ENCODE data around the gene CARMIL1.
A peak's percentile ranks its signal among the peaks of the same experiment; 100 is the strongest.

The CARMIL1 gene

DNA sequence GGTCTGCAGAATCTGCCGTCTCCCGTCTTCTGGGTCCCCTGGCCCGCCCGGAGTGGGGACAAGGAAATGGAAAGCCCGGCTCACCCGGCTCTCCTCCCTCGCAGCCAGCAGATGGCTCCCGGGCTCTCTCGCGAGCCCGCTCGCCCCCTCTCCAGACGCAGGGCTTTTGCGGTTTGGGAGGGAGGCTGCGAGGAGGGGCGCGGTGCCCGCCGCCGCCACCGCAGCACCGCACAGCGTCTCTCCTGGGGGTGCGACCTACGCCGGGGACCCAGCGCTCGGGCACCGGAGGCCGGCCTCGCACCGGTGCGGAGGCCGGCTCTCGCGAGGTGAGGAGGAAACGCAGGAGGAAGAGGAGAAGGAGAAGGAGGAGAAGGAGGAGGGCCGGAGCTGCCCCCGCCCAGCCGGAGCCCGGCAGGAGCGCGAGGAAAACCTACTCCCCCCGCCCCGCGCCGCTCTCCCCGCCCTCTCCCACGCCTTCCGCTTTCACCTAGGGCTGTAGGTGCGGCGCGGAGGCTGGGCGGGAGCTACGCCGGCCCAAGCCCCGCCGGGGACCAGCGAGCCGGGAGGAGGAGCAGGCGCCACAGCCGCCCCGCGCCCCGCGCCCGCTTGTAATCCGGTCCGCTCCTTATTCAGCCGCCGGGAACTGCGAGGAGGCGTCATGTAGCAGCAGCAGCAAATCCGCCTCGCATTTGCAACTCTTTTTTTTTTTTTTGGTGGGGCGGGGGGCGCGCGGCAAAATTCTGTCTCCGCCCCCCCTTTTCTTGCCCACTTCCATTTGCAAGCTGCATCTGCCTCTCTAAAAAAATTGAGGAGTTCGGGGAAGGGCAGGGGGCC is at the start of gene CARMIL1:
TSS of gene CARMIL1 (plus strand) at position 461 of the 834 bp plus-strand sequence. CDS start 422 bp downstream, outside the sequence.
- DNase-seq, result peak; percentile 76

DNA sequence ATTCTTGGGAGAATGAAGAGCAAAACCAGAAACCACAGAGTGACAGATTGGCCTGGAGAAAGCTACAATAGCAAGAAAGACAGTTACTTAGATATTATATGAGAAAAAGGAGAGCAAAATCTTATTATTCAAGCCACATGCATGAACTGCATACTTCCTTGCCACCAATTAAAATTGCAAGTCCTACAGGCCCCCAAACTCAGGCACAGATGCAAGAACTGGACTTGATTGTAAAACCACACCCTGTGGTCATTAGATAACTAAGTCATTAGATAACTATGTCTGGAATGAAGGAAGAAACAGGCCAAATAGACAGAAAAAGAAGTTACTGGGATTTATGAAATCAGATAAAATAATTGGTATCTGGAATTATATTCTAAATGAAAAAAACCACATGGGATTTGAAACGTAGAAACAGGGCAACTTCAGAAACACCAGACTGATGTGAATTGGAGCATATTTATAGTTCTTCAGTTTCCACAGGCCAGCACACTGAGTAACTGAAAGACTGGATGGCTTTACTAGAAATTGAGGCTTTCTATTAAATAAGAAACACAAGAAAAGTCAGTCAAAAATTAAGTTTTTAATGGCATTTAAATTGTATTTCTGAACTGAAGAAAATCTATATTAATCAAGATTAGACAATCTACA is 49.4 kb upstream of the CARMIL1 start:
- DNase-seq, result no peak

DNA sequence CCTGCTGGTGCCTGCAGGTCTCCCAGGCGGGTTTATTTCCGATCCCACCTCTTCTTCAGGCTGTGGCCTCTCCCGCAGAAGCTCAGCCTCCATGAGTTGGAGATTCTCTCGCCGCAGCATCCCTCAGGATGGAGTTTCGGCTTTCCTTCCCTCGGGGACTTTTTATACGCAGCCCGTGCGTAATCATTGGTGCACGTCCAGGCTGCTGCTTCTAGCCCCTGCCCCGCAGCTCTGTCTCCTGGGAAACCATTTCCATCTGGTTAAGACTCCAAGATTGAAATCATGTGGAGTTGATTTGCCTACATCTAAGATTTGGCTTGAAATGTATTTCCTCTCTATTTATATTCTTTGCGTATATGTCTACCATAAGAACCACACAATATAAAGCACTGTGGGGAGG is 46.7 kb upstream of the CARMIL1 start:
- DNase-seq, result no peak

DNA sequence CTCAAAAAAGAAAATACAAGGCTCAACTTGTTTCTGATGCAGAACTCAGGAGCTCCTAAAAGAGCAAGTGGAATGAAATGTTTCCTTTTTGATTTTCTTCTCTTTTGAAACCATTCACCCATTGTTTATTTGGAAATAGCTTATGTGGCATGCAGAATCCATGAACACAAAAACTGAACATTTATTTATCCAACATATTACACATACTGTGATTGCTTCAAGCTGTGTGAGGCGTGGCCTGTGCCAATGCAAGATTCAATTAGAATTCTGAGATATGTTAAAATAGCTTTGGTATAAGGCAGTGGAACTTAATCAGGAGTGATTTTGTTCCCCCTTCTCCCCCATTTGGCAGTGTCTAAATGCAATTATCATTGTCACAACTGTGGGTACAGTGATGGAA is 45.9 kb upstream of the CARMIL1 start:
- DNase-seq, result no peak

DNA sequence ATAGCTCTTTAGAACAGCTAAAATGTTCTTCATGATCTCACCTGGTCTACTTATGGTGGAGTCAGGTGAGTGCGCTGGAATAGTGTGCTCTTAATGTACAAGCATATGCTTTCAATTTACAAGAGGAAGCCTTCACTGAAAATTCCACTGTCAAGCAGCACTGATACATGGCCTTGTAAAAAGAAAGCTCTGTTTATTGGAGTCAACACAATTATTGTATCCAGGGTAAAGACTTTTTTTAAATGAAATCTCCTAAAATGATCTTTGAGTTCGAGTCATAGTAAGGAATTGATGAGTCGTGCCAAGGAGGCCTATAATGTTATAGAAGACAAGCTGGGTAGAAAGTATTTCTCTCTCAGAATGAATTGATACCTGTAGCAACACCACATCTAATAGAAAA is 41.6 kb upstream of the CARMIL1 start:
- DNase-seq, result no peak

DNA sequence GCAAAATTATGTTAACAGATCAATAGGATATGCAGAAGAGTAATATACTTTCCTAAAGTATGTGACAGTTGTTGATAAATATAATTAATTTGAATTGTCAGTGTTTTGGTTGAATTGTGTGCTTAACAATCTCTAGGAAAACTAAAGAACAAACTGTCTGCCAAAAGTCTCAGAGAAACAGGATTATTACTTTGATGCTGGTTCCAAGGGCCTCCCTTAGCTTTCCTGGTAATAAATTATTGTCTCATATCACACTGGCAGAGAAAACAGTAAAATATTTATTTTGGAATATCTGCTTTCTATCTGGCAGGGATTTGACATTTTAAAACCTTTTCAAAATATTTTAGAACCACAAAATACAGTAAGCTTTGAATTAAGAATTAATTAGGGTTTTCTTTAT is 40.1 kb upstream of the CARMIL1 start:
- no peak for DNase-seq

DNA sequence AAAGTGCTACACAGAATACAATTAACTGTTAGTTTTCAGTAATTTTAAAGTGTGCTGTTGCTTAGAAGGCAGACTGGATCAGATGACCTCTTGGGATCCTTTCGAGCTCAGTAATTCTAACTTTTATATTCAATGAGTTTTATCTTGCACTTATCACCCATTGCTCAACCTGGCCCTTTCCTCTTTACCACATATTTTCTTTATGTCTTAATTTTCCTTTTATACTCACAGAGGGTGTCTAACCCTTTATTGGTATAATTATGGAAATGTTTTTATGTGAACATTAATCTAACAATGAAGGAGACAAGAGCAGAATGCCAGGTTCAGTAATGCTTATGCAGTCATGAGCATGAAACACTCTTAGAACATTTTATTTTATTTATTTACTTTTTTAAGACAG is 39.7 kb upstream of the CARMIL1 start:
- DNase-seq, result no peak

DNA sequence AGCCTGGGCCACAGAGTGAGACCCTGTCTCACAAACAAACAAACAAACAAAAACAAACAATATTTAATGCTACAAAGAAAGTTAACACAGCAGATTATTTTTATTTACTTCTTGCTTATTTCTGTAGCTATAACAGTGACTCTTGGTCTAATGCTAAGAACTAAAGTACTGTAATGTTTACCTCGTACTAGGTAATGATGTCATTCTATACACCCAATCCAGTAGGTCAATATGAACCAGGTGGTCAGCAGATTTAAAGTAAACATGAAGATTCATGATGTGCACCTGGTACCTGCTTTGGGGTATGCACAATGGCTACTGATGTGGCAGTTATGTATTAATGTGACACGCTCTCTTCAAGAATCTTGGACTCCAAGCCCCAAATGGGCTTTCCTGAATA is 36.6 kb upstream of the CARMIL1 start:
- no peak for DNase-seq

DNA sequence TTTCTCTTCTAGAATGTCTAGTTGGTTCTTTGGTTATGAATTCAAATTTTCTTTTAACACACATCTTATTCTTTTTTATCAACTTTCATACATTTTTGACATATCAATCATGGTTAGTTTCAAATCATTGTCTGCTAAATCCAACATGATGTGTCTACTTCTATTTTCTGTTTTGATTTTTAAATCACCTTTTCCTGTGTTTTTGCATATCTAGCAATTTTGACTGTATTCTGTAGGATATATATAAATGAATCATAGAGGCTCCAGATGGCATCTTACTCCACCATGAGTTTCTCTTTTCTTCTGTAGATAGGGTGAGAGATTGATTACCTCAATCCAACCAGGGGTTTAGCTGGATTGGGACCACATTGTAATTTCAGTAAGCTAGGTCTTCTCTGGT is 34.3 kb upstream of the CARMIL1 start:
- no peak for DNase-seq

DNA sequence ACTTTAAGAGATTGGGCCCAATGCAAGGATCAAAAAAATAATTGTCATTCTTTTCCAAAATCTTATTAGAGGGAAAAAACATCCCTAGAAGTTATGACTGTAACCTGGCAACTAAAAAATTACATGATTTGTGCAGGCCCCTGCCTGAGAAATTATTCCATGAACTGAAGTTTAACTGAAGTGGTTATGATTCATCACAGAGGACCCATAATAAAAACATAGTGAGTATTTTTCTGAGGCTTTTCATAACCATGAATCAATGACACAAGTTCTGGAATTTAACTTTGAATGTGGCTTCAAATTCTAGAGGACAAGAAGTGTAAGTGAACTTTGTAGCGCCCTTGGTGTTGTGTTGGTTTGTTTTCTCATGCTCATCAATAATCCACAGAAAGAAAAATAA is 31.1 kb upstream of the CARMIL1 start:
- DNase-seq, result no peak

DNA sequence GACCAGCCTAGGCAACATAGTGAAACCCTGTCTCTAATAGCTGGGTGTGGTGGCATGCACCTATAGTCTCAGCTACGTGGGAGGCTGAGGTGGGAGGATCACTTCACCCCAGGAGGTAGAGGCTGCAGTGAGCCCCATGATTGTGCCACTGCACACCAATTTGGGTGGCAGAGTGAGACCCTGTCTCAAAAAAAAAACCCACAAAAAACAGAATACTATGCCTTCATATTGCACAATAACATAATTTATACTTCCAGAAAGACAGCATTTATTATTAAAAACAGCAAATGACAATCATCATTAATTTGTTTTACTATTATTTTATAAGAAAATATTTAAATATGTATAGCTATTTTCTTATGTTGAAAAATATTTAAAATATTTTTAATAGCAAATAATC is 30.0 kb upstream of the CARMIL1 start:
- no peak for DNase-seq

DNA sequence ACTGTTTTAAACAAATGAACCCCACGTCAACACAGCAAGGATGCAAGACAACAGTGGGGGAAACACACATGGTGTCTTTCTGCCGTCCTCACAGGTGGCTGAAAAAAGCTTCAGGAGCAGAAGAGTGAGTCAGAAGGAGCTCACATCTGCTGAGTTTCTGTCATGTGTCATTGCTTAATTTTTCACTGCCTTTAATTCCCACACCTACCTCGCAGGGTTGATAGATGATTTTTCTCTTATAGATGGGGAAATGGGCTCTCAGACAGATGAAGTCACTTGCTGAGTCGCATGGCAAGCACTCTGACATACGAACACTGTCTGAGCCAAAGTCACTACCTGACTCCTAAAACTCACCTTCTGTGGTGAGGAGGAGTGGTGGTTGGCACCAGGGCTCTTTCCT is 28.3 kb upstream of the CARMIL1 start:
- DNase-seq, result peak; percentile 55

DNA sequence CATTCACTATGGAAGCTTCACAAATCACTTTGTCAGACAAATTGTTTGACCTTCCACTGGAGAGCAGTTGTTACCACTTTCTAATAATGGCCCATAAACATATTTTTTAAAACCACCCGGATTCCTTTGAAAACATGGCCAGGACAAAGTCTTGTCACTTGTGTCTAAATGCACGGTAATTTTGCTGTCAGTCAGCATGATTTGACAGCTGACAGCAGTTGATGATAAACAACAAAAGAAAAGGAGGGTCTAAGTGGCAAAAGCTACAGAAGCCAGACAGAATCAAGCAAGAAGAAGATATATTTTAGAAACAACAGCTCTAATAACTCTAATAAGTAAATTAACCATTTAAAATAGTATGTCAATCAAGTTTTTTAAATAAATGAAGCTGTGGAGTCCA is 27.7 kb upstream of the CARMIL1 start:
- DNase-seq, result no peak

DNA sequence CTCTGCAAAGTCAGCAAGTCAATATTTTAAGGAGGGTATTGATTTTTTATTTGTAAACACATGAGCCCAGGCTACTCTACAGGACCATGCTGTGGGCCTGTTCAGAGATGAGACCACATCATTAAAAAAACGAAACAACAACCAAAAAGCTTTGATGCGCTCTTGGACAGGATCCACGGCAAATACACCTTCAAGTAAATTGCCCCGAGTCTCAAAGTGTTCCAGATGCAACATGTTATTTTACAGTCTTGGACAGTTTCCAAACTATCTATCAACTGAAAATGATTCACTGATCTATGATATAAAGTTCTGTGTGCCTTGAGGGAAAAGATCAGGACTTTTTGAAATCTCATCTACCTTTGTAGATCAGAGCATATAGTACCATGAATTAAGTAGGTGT is 25.8 kb upstream of the CARMIL1 start:
- DNase-seq, result no peak

DNA sequence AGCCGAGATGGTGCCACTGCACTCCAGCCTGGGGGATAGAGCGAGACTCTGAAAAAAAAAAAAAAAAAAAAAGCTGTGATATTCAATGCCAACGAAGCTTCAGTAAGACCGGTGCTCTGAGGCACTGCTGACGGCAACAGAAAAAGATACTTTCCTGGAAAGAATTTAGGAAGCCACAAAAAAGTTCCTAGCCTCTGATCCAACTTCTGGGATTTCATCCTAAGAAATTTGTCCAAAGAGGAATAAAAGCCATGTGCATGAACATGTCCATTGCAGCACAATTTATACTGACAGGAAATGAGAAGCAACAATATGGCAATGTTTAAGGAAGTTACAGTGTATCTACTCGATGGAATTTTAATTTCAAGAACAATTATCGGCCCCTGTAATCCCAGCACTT is 24.5 kb upstream of the CARMIL1 start:
- no peak for DNase-seq

DNA sequence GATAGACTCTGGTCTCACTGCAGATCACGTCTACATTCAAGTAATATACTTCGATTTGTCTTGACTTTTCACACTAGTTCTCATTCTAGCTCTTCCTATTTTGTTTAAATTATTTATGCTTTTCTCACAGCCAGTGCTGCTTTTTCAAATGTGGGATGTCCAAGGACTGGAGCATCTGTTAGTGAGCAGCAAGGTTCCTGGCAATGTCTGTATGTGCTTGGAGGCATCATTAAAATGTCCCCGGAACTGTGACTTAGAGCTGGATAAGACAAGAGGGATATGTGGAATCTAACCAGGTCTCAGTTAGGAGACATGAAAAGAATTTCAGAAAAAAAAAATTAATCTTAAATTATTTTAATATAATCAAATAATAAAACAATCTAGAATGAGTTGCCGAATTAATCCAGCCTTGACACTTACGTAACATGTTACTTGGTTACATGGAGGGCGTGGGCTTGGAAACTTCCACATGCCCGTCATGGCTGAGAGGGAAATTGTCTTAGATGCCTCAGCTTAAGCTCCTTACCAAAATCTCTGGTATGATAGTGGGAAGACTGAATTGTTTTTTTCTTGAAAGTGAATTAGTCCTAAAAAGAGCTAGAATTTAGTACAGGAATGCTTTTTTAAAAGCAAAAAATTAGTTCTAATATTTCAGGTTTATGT is 21.4 kb upstream of the CARMIL1 start:
- no peak for DNase-seq

DNA sequence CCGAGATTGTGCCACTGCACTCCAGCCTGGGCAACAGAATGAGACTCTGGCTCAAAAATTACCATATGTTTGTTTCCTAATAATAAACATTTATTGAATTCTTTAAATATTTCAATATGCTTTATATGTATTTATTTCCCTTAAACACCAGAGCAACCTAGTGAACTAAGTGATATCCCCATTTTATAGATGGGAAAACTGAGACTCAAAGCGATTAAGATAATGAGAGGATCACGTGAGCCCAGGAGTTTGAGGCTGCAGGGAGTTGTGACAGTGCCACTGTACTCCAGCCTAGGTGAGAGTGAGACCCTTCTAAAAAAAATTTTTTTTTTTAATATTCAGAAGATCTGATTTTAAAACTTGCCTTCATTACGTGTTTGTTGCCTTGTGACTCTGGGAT is 19.4 kb upstream of the CARMIL1 start:
- DNase-seq, result no peak

DNA sequence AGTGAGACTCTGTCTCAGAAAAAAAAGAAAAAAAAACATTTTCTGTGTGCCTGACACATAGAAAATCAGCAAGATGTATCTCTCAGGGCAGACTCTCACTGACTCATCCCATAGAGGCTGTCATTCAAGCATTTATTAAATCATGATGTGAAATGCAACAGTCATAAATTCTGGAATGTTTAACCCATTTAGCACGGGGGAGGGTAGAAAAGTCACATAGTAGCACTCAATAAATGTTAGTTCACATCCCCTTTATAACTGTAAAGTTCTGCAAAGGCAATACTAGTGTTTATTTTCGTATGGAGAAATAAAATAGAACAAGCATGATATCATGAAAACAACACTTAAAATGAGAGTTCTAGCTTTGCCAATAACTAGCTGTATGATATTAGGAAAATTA is 15.5 kb upstream of the CARMIL1 start:
- no peak for DNase-seq

DNA sequence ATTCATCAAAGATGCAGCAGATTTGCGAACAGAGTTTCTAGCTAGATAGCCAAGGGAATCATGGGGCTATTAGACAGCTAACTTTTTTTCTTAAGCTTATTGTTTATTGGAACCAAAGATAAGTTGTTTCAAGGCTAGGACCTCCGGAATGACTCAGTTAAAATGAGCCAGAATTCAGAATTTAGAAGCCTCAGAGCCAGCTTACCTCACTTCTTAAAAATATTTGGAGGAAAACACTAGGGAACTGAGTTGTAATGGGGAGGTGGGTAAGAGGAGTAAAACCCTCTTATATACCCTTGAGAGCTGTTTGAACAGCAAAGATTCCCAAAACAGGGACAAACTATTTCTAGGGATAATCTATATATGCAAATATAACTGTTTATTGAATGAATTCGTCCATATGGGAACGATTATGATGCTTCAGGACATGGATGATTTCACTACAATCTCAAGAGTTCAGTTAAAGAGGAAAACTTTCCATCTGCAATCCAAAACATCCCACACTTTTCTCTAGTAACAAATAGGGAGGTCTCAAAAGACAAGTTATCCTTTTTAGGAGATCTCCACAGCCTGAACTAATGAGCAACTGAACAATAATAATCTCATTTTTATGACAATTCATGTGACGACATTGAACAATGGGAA is 12.6 kb upstream of the CARMIL1 start:
- no peak for DNase-seq

DNA sequence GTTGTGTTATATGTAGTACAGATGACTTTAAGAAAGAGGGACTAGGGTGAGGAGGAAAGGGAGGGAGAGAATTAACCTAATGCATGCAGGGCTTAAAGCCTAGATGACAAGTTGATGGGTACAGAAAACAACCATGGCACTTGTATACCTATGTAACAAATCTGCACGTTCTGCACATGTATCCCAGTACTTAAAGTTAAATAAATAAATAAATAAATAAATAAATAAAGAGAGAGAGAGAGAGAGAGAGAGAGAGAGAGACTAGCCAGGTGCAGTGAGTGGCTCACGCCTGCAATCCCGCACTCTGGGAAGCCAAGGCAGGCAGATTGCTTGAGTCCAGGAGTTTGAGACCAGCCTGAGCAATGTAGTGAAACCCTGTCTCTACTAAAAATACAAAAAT is 11.5 kb upstream of the CARMIL1 start:
- DNase-seq, result no peak

DNA sequence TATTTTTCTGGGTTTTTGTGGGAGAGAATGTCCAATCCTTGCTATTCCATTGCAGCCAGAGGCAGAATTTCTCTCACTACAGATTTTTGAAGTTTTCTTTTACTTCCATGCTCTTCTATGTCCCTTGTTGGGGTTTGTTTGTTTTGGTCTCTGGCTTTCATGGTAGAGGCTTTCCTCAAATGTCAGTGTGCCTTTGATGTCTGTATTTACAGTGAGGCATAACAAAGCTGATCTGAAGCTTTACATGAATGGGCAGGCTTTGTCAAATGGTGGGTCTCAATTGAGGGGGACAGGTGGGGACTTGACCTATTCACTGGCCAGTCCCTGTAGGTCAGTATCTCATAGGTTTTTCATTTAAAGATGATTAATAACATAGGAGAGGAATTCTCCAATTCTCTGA is 8.6 kb upstream of the CARMIL1 start:
- DNase-seq, result no peak

DNA sequence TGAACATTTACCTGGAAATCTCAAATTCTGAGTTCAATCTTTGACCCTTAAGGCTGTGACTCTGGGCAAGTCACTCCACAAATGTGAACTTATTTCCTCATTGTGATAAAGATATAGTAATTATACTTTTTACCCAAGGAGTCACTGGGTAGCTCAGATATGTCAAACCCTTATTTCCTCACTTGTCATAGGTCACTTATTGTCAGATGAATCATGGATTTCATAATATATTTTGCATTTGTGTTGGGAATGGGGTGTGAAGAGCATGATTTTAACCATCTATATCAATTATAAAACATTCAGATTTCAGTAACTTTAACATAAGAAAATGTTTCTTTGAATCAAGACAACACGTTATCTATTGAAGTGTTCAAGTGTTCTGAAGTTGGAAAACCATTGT is 3.7 kb upstream of the CARMIL1 start:
- DNase-seq, result no peak

DNA sequence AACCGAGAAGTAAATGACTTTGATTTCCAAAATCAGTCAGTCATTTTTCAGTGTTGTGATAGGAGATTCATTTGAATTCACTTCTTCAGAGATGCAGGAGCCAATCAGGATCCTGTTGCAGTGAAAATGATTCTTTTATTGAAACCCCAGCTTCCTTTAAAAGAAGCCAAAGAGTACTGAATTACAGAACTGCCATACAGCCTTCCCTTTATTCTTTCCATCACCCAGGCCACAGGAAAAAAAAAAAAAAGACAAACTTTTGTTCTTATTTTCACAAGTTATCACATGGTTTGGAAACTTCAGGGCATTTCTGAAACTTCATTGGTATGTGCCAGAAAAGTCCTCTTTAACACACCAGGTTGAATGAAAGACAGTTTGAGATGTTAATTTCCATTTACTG is 1.8 kb upstream of the CARMIL1 start:
- no peak for DNase-seq

DNA sequence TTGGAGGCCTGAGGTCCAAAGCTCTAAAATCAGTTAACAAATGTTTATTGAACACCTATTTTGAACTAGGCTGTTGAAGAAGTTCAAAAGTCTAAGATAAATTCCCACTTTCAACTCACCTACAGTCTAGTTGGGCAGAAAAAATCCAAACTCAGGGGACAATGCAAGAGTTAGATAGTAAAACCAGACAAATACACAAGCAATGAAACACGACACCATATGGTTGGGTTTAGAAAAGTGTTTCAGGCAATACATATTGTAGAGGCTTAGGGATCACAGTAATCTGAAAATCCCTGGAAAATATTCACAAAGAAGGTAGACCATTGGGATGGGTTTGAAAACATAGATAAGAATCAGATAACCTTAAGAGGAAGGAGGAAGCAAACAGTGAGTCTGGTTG is 1.3 kb upstream of the CARMIL1 start:
- DNase-seq, result no peak

Measured in activated CD4-positive, alpha-beta T cell treated with anti-CD3 and anti-CD28 coated beads for 48 hours (primary cell).